CD4-positive, alpha-beta T cell (primary cell): Measurements from ENCODE around the gene ARID4B. TPM values are rescaled to one million over a fixed set of nuclear protein-coding genes. Genes with fewer than 3 reads are reported as not detected.

Experiments used
- ATAC-seq: fragments of 200-7000 bp; cut with Tn5 transposase; one replicate; pipeline ENCODE4 v1.10.0; 2022; ENCODE audit warnings: mild to moderate bottlenecking; ENCODE audit not compliant: poor library complexity
- CTCF ChIA-PET: fragments of 350-600 bp; sonication (Branson Sonifier 250); formaldehyde crosslinking; loops from one replicate; lab custom pipeline; 2021; ENCODE audit warnings: antibody characterized with exemption, inconsistent platforms; lab: Charles Lee
- POLR2A ChIA-PET: fragments of 350-600 bp; sonication (Branson Sonifier 250); formaldehyde crosslinking; loops from one replicate; lab custom pipeline; 2021; ENCODE audit warnings: antibody characterized with exemption, inconsistent platforms; lab: Charles Lee
- DNase-seq, 14 experiments: peaks; one replicate each; pipeline ENCODE4 v3.0.0-alpha.2; 2013 to 2020; ENCODE audit warnings: mixed read lengths in 2 of 14
- H3K27ac ChIP-seq, 2 donors: one replicate each; pipeline versions ENCODE4 v1.5.1 to v1.7.0; 2013; ENCODE audit warnings: low read length in 2 of 2, low read depth in 1 of 2, mild to moderate bottlenecking in 1 of 2
- H3K27me3 ChIP-seq, 2 experiments: 1 replicate in 1 of 2; 2 replicates in 1 of 2; pipeline versions ENCODE4 v1.6.1 to v1.7.0; 2013; ENCODE audit warnings: low read length in 2 of 2, control low read depth in 1 of 2, mild to moderate bottlenecking in 1 of 2, moderate library complexity in 1 of 2; ENCODE audit not compliant: insufficient read depth in 2 of 2, control insufficient read depth in 1 of 2
- H3K36me3 ChIP-seq: one replicate; pipeline ENCODE4 v1.6.1; 2013; ENCODE audit warnings: low read length, control low read depth; ENCODE audit not compliant: insufficient read depth
- H3K4me1 ChIP-seq: one replicate; pipeline ENCODE4 v1.6.1; 2013; ENCODE audit warnings: low read length, control low read depth; ENCODE audit not compliant: insufficient read depth
- H3K4me3 ChIP-seq: one replicate; pipeline ENCODE4 v1.5.1; 2013; ENCODE audit warnings: mild to moderate bottlenecking, low read length, moderate library complexity
- H3K9me3 ChIP-seq, 2 experiments: 1 replicate in 1 of 2; 2 replicates in 1 of 2; pipeline versions ENCODE4 v1.6.1 to v1.7.0; 2013; ENCODE audit warnings: low read length in 2 of 2, mild to moderate bottlenecking in 2 of 2, control low read depth in 1 of 2, moderate library complexity in 1 of 2; ENCODE audit not compliant: control insufficient read depth in 1 of 2, insufficient read depth in 1 of 2
- H3K27ac Mint-ChIP-seq: one replicate; pipeline ENCODE4 v1.8.0; 2020; ENCODE audit warnings: mixed read lengths
- H3K27me3 Mint-ChIP-seq: one replicate; pipeline ENCODE4 v1.8.0; 2021; ENCODE audit warnings: mixed read lengths
- H3K36me3 Mint-ChIP-seq: one replicate; pipeline ENCODE4 v1.8.0; 2021; ENCODE audit warnings: low read depth, mixed read lengths
- H3K4me1 Mint-ChIP-seq: one replicate; pipeline ENCODE4 v1.8.0; 2021; ENCODE audit warnings: low read depth, mixed read lengths
- H3K4me3 Mint-ChIP-seq: one replicate; pipeline ENCODE4 v1.8.0; 2020; ENCODE audit warnings: mild to moderate bottlenecking, mixed read lengths
- H3K9me3 Mint-ChIP-seq: one replicate; pipeline ENCODE4 v1.8.0; 2020; ENCODE audit warnings: mixed read lengths
- CTCF ChIP-seq: fragments of 200-600 bp; IDR thresholded peaks from one replicate; pipeline ENCODE4 v1.8.0; 2022; ENCODE audit warnings: antibody characterized with exemption, mild to moderate bottlenecking
- intact Hi-C, 2 experiments: fragments of 100-400 bp; cut with DNase I in 1 of 2; cut with micrococcal nuclease in 1 of 2; formaldehyde crosslinking; loops; one replicate each; pipeline versions ENCODE4 v1.15.1 to v1.9.0; 2023 to 2025; cut with DNase I, micrococcal nuclease
- total RNA-seq, 174 experiments: library from RNA in 2 of 174; stranded (reverse) in 2 of 174; gene quantifications; one replicate each; pipeline ENCODE4 v1.2.3 and lab custom pipeline; 2021 to 2026

The ARID4B gene
- total RNA-seq, 2 experiments from 2014 or later: 127 to 130 TPM

GRCh38 chr1:235277709-235278108, 50.3 kb downstream of the ARID4B start:
- peaks cover 55% of the 10 kb centered on the region for H3K4me1 ChIP-seq
- H3K9me3 ChIP-seq: peaks cover 0 to 4% of the 10 kb centered on the region in 2 experiments
- Mint-ChIP-seq H3K27me3 (no peaks in the 10 kb centered on the region), H3K9me3 (no peaks in the 10 kb centered on the region), H3K4me3 (no peak overlapping the region), H3K4me1 (peaks cover 86% of the 10 kb centered on the region), H3K36me3 (peaks cover 9% of the 10 kb centered on the region), H3K27ac (peak overlapping the region; percentile 48)
- no peaks in the 10 kb centered on the region for H3K27me3 ChIP-seq
- intact Hi-C loops: no loop called here
- H3K4me3 ChIP-seq: no peak overlapping the region
- CTCF ChIA-PET: no interaction called here
- DNase-seq (no peak), ATAC-seq (no peak)
- POLR2A ChIA-PET: interaction anchor here (1.2 kb wide), 1 partner anchor 49 kb away, joined by 3 read pairs; no protein-coding TSS in a partner anchor
- no peaks in the 10 kb centered on the region for H3K36me3 ChIP-seq
- no peak for TF ChIP-seq CTCF
- H3K27ac ChIP-seq: no peak overlapping the region

- peaks cover 57% of the 10 kb centered on the region for H3K4me1 ChIP-seq
- no peak for DNase-seq
- POLR2A ChIA-PET: interaction anchor here (0.7 to 2.3 kb wide), 9 partner anchors 10 to 133 kb away, joined by 3 to 8 read pairs (median 4); partner anchors contain the start of genes ARID4B and GGPS1
- no peak for ATAC-seq
- peaks cover 11% of the 10 kb centered on the region for H3K36me3 Mint-ChIP-seq
- H3K27me3 ChIP-seq: no peaks in the 10 kb centered on the region
- intact Hi-C loops: no loop called here
- H3K27ac Mint-ChIP-seq: peak overlapping the region; percentile 12
- peak overlapping the region; percentile 51 for H3K4me3 Mint-ChIP-seq
- H3K27me3 Mint-ChIP-seq: no peaks in the 10 kb centered on the region
- no peak for TF ChIP-seq CTCF
- no peaks in the 10 kb centered on the region for H3K9me3 Mint-ChIP-seq
- peaks cover 84% of the 10 kb centered on the region for H3K4me1 Mint-ChIP-seq
- H3K27ac ChIP-seq: no peak overlapping the region
- H3K4me3 ChIP-seq: no peak overlapping the region
- CTCF ChIA-PET: interaction anchor here (1.1 to 1.8 kb wide), 3 partner anchors 17 to 53 kb away, joined by 3 to 5 read pairs (median 5); partner anchors contain the start of gene GGPS1
- H3K36me3 ChIP-seq: no peaks in the 10 kb centered on the region
- peaks cover 0 to 4% of the 10 kb centered on the region in 2 experiments for H3K9me3 ChIP-seq
Measured at GRCh38 chr1:235275836-235276235, 52.1 kb downstream of the ARID4B start.

- intact Hi-C loops: no loop called here
- ATAC-seq (peak; percentile 64), DNase-seq (peak in 4 of 14 experiments; percentile 14 to 57 (median 38))
- Mint-ChIP-seq H3K27me3 (no peaks in the 10 kb centered on the region), H3K36me3 (peaks cover 4% of the 10 kb centered on the region), H3K4me1 (peaks cover 85% of the 10 kb centered on the region), H3K9me3 (no peaks in the 10 kb centered on the region), H3K27ac (peak overlapping the region; percentile 12), H3K4me3 (peak overlapping the region; percentile 2)
- H3K36me3 ChIP-seq: no peaks in the 10 kb centered on the region
- TF ChIP-seq CTCF: no peak
- H3K27ac ChIP-seq: no peak overlapping the region
- H3K4me3 ChIP-seq: no peak overlapping the region
- CTCF ChIA-PET: interaction anchor here (1.2 to 1.8 kb wide), 2 partner anchors 16 to 22 kb away, joined by 5 read pairs; no protein-coding TSS in a partner anchor
- H3K4me1 ChIP-seq: peaks cover 53% of the 10 kb centered on the region
- H3K27me3 ChIP-seq: no peaks in the 10 kb centered on the region
- POLR2A ChIA-PET: interaction anchor here (0.6 to 2.3 kb wide), 10 partner anchors 10 to 62 kb away, joined by 3 to 8 read pairs (median 4); partner anchors contain the start of genes ARID4B and GGPS1
- no peaks in the 10 kb centered on the region for H3K9me3 ChIP-seq
Measured at GRCh38 chr1:235275223-235275622, 52.8 kb downstream of the ARID4B start.
